ENCODE measurements around the gene MYMK. TPM values are rescaled to one million over a fixed set of nuclear protein-coding genes. Genes with fewer than 3 reads are reported as not detected.

MYMK gene
- total RNA-seq (ENCODE audit: unreplicated experiment): not detected
- long read RNA-seq: 0 reads

GRCh38 chr9:133524679-133525228, at the start of gene MYMK:
TSS of gene MYMK (minus strand) at chr9:133524959. CDS start at chr9:133524844, 115 bp downstream.
- Mint-ChIP-seq H3K9me3 (ENCODE audit: unreplicated experiment) (peaks cover 8% of the 10 kb centered on the region), H3K27me3 (ENCODE audit: unreplicated experiment) (peaks cover 9% of the 10 kb centered on the region), H3K27ac (ENCODE audit: unreplicated experiment) (no peak within 1 kb of the TSS), H3K4me1 (ENCODE audit: low read depth, unreplicated experiment) (peaks cover 33% of the 10 kb centered on the region), H3K4me3 (ENCODE audit: unreplicated experiment) (peak within 1 kb of the TSS; percentile 0), H3K36me3 (ENCODE audit: unreplicated experiment) (peaks cover 6% of the 10 kb centered on the region)
- TF ChIP-seq CTCF (IDR thresholded peaks at IDR 0.05; ENCODE audit: partially characterized antibody, unreplicated experiment): no peak
- no peak for DNase-seq

- H3K9me3 Mint-ChIP-seq (ENCODE audit: unreplicated experiment): peaks cover 9% of the 10 kb centered on the region
- DNase-seq: no peak
- no peak overlapping the region for H3K4me3 Mint-ChIP-seq (ENCODE audit: unreplicated experiment)
- peaks cover 13% of the 10 kb centered on the region for H3K27me3 Mint-ChIP-seq (ENCODE audit: unreplicated experiment)
- no peaks in the 10 kb centered on the region for H3K36me3 Mint-ChIP-seq (ENCODE audit: unreplicated experiment)
- no peak for TF ChIP-seq CTCF (IDR thresholded peaks at IDR 0.05; ENCODE audit: partially characterized antibody, unreplicated experiment)
- H3K27ac Mint-ChIP-seq (ENCODE audit: unreplicated experiment): no peak overlapping the region
- H3K4me1 Mint-ChIP-seq (ENCODE audit: low read depth, unreplicated experiment): peaks cover 15% of the 10 kb centered on the region
Observed at GRCh38 chr9:133573791-133574515, 49.2 kb upstream of the MYMK start.

GRCh38 chr9:133572821-133573361, 48.1 kb upstream of the MYMK start:
- no peak for TF ChIP-seq CTCF (IDR thresholded peaks at IDR 0.05; ENCODE audit: partially characterized antibody, unreplicated experiment)
- Mint-ChIP-seq H3K36me3 (ENCODE audit: unreplicated experiment) (no peaks in the 10 kb centered on the region), H3K27ac (ENCODE audit: unreplicated experiment) (peak overlapping the region; percentile 33), H3K9me3 (ENCODE audit: unreplicated experiment) (peaks cover 11% of the 10 kb centered on the region), H3K27me3 (ENCODE audit: unreplicated experiment) (peaks cover 11% of the 10 kb centered on the region), H3K4me3 (ENCODE audit: unreplicated experiment) (no peak overlapping the region), H3K4me1 (ENCODE audit: low read depth, unreplicated experiment) (peaks cover 18% of the 10 kb centered on the region)
- no peak for DNase-seq

GRCh38 chr9:133571896-133572595, 47.3 kb upstream of the MYMK start:
- peaks cover 18% of the 10 kb centered on the region for H3K4me1 Mint-ChIP-seq (ENCODE audit: low read depth, unreplicated experiment)
- H3K27me3 Mint-ChIP-seq (ENCODE audit: unreplicated experiment): peaks cover 14% of the 10 kb centered on the region
- TF ChIP-seq CTCF (IDR thresholded peaks at IDR 0.05; ENCODE audit: partially characterized antibody, unreplicated experiment): no peak
- H3K36me3 Mint-ChIP-seq (ENCODE audit: unreplicated experiment): no peaks in the 10 kb centered on the region
- no peak overlapping the region for H3K4me3 Mint-ChIP-seq (ENCODE audit: unreplicated experiment)
- no peak overlapping the region for H3K27ac Mint-ChIP-seq (ENCODE audit: unreplicated experiment)
- peaks cover 11% of the 10 kb centered on the region for H3K9me3 Mint-ChIP-seq (ENCODE audit: unreplicated experiment)
- no peak for DNase-seq

Measured in glutamatergic neuron (in vitro differentiated cells).